ENCODE data around the gene CNTROB. TPM values are rescaled to one million over a fixed set of nuclear protein-coding genes. Genes with fewer than 3 reads are reported as not detected.

CNTROB gene
- polyA plus RNA-seq, 2 of the 4 experiments (the other 2 are of a cell fraction): 23.2 to 57.0 TPM

GRCh38 chr17:7915611-7916384 is 16.2 kb upstream of the CNTROB start, which contains the start of gene RNF227 (continued):
- TF ChIP-seq MAX (IDR thresholded peaks at IDR 0.05): peak; percentile 99

DNA sequence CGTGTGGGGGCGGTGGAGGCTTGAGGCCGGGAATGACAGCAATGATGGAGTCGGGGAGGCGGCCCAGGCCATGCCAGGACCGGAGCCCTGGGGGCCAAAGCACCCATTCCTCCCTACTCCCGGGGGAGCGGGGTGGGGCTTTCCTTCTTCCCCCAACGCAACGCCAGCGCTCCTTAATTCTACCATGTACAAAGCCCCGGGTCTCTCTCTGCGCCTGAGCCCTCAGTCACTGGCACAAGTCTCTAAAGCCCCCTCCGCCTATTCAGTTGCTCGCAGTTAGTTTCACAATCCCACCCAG is 15.7 kb upstream of the CNTROB start:
- CTCF ChIA-PET: interaction anchor here (0.7 to 14.8 kb wide), 20 partner anchors 9 to 163 kb away, joined by 3 to 372 read pairs (median 4); partner anchors contain the start of genes CHD3, CNTROB, KCNAB3 and TRAPPC1
- no peak for FAIRE-seq
- POLR2A ChIA-PET: interaction anchor here (0.7 to 2.3 kb wide), 8 partner anchors 10 to 125 kb away, joined by 3 to 20 read pairs (median 6); partner anchors contain the start of genes CNTROB, NAA38 and TRAPPC1
- Histone ChIP-seq H3K4me3 (peak overlapping the region; percentile 48), H3K9me3 (no peaks in the 10 kb centered on the region), H3K4me1 (peaks cover 13% of the 10 kb centered on the region), H3K27ac (peak overlapping the region; percentile 82 to 92), H3K4me2 (peak overlapping the region; percentile 88)
- no peak for ATAC-seq
- 58% methylated on average over 15 of the region's 15 CpGs for WGBS (ENCODE audit: missing lambda C conversion rate)
- TF ChIP-seq MAX (IDR thresholded peaks at IDR 0.05): no peak
- TF ChIP-seq TFCP2L1 (CRISPR knock-in tag; IDR thresholded peaks at IDR 0.05): no peak
- peak; percentile 83; the same call in 1 of the 2 replicates for TF ChIP-seq RNF2 (IDR thresholded peaks at IDR 0.05; ENCODE audit: borderline replicate concordance, low read depth)
- TF ChIP-seq BHLHE40 (IDR thresholded peaks at IDR 0.05; ENCODE audit: low read depth, low read length): peak; percentile 50; the same call in 1 of the 2 replicates
- DNase-seq (ENCODE audit: low read depth in 1 of 2, low spot score in 1 of 2): no peak

- H3K9me3 ChIP-seq: no peaks in the 10 kb centered on the region
- H3K4me1 ChIP-seq: peaks cover 13% of the 10 kb centered on the region
- POLR2A ChIA-PET: interaction anchor here (2.3 kb wide), 1 partner anchor 16 kb away, joined by 20 read pairs; the partner anchor contains the start of genes CNTROB and TRAPPC1
- no peak for DNase-seq (ENCODE audit: low read depth in 1 of 2, low spot score in 1 of 2)
- peak overlapping the region; percentile 88; the same call in 2 of the 3 replicates for H3K4me2 ChIP-seq
- no peak overlapping the region for H3K27ac ChIP-seq
- no peak for TF ChIP-seq CEBPB (IDR thresholded peaks at IDR 0.05)
- TF ChIP-seq NR3C1 (IDR thresholded peaks at IDR 0.05): no peak
- no peak for TF ChIP-seq HDAC2 (IDR thresholded peaks at IDR 0.05)
- TF ChIP-seq ZSCAN20 (CRISPR knock-in tag; IDR thresholded peaks at IDR 0.05): no peak
- no peak for TF ChIP-seq KDM5A (IDR thresholded peaks at IDR 0.05)
- no peak for ATAC-seq
- CTCF ChIA-PET: interaction anchor here (0.6 to 14.8 kb wide), 18 partner anchors 10 to 180 kb away, joined by 3 to 372 read pairs (median 4); partner anchors contain the start of genes CHD3, CNTROB, KCNAB3 and TRAPPC1
- FAIRE-seq: no peak
- no peak overlapping the region for H3K4me3 ChIP-seq
- WGBS (ENCODE audit: missing lambda C conversion rate): 95% methylated on average over 2 of the region's 2 CpGs
Measured at GRCh38 chr17:7916808-7917207, 15.2 kb upstream of the CNTROB start.

- ATAC-seq (no peak), FAIRE-seq (no peak), DNase-seq (ENCODE audit: low read depth in 1 of 2, low spot score in 1 of 2) (no peak)
- WGBS (ENCODE audit: missing lambda C conversion rate): 82% methylated on average over 16 of the region's 16 CpGs
- CTCF ChIA-PET: interaction anchor here (0.8 to 14.7 kb wide), 4 partner anchors 13 to 71 kb away, joined by 3 to 372 read pairs (median 66); partner anchors contain the start of genes CNTROB, KCNAB3 and TRAPPC1
- Histone ChIP-seq H3K4me3 (no peak overlapping the region), H3K9me3 (no peaks in the 10 kb centered on the region), H3K4me1 (no peaks in the 10 kb centered on the region), H3K27ac (no peak overlapping the region), H3K4me2 (peak overlapping the region; percentile 21; the same call in 1 of the 3 replicates)
- TF ChIP-seq POLR2AphosphoS2 (conservative IDR thresholded peaks at IDR 0.05; ENCODE audit: low read length): no peak
- TF ChIP-seq HOXB5 (CRISPR knock-in tag; IDR thresholded peaks at IDR 0.05): no peak
- no peak for TF ChIP-seq RNF2 (IDR thresholded peaks at IDR 0.05; ENCODE audit: borderline replicate concordance, low read depth)
- TF ChIP-seq, protein P1, sequence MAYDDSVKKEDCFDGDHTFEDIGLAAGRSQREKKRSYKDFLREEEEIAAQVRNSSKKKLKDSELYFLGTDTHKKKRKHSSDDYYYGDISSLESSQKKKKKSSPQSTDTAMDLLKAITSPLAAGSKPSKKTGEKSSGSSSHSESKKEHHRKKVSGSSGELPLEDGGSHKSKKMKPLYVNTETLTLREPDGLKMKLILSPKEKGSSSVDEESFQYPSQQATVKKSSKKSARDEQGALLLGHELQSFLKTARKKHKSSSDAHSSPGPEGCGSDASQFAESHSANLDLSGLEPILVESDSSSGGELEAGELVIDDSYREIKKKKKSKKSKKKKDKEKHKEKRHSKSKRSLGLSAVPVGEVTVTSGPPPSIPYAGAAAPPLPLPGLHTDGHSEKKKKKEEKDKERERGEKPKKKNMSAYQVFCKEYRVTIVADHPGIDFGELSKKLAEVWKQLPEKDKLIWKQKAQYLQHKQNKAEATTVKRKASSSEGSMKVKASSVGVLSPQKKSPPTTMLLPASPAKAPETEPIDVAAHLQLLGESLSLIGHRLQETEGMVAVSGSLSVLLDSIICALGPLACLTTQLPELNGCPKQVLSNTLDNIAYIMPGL (CRISPR knock-in tag; IDR thresholded peaks at IDR 0.05; ENCODE audit: borderline replicate concordance): no peak
- TF ChIP-seq, protein P2, sequence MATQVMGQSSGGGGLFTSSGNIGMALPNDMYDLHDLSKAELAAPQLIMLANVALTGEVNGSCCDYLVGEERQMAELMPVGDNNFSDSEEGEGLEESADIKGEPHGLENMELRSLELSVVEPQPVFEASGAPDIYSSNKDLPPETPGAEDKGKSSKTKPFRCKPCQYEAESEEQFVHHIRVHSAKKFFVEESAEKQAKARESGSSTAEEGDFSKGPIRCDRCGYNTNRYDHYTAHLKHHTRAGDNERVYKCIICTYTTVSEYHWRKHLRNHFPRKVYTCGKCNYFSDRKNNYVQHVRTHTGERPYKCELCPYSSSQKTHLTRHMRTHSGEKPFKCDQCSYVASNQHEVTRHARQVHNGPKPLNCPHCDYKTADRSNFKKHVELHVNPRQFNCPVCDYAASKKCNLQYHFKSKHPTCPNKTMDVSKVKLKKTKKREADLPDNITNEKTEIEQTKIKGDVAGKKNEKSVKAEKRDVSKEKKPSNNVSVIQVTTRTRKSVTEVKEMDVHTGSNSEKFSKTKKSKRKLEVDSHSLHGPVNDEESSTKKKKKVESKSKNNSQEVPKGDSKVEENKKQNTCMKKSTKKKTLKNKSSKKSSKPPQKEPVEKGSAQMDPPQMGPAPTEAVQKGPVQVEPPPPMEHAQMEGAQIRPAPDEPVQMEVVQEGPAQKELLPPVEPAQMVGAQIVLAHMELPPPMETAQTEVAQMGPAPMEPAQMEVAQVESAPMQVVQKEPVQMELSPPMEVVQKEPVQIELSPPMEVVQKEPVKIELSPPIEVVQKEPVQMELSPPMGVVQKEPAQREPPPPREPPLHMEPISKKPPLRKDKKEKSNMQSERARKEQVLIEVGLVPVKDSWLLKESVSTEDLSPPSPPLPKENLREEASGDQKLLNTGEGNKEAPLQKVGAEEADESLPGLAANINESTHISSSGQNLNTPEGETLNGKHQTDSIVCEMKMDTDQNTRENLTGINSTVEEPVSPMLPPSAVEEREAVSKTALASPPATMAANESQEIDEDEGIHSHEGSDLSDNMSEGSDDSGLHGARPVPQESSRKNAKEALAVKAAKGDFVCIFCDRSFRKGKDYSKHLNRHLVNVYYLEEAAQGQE (IDR thresholded peaks at IDR 0.05): no peak
- TF ChIP-seq NFE2L2 (conservative IDR thresholded peaks at IDR 0.05; ENCODE audit: low read length): no peak
- TF ChIP-seq HOXB13 (CRISPR knock-in tag; IDR thresholded peaks at IDR 0.05; ENCODE audit: low read depth): no peak
- TF ChIP-seq KDM5A (IDR thresholded peaks at IDR 0.05): no peak
- TF ChIP-seq ZFP36 (IDR thresholded peaks at IDR 0.05; ENCODE audit: borderline replicate concordance, partially characterized antibody): no peak
- no peak for TF ChIP-seq PHF8 (IDR thresholded peaks at IDR 0.05; ENCODE audit: borderline replicate concordance, low read depth)
- no peak for TF ChIP-seq HOXA7 (CRISPR knock-in tag; IDR thresholded peaks at IDR 0.05)
- TF ChIP-seq FOSB (CRISPR knock-in tag; IDR thresholded peaks at IDR 0.05): no peak
- TF ChIP-seq EP300 (IDR thresholded peaks at IDR 0.05): no peak
- no peak for TF ChIP-seq E2F6 (IDR thresholded peaks at IDR 0.05; ENCODE audit: borderline replicate concordance, low read depth)
- POLR2A ChIA-PET: interaction anchor here (1.0 to 2.2 kb wide), 2 partner anchors 10 to 65 kb away, joined by 3 to 8 read pairs; partner anchors contain the start of genes CNTROB, NAA38 and TRAPPC1
Measured at GRCh38 chr17:7922269-7922844, 9.6 kb upstream of the CNTROB start.
